HG03108 (cell line): ENCODE data around the gene BDKRB2.

Experiments
- ATAC-seq: cut with Tn5 transposase; IDR thresholded peaks from one replicate; pipeline ENCODE4 v1.9.1; 2021; ENCODE audit warnings: moderate library complexity; ENCODE audit not compliant: unreplicated experiment

The BDKRB2 gene

GRCh38 chr14:96176275-96176674, 28.4 kb upstream of the BDKRB2 start:
- ATAC-seq, result no peak

DNA sequence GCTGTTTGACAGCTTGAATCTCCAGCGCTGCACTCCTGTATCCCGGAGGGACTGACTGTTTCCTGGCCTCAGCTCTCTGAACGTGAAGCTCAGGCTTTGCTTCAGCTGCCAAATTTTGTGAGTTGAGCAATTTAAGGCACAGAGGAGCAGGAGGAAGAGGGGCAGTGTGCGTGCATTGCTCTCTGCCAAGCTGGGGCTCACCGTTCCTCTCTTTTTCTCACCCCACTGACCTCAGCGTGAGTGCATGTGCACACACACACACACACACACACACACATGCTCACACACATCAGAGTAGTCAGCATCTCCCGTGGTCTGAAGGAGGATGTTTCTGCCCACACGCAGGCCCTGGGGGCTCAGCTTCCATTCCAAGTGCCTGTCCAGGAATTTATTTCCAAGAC, 27.8 kb upstream of the BDKRB2 start:
- no peak for ATAC-seq

DNA sequence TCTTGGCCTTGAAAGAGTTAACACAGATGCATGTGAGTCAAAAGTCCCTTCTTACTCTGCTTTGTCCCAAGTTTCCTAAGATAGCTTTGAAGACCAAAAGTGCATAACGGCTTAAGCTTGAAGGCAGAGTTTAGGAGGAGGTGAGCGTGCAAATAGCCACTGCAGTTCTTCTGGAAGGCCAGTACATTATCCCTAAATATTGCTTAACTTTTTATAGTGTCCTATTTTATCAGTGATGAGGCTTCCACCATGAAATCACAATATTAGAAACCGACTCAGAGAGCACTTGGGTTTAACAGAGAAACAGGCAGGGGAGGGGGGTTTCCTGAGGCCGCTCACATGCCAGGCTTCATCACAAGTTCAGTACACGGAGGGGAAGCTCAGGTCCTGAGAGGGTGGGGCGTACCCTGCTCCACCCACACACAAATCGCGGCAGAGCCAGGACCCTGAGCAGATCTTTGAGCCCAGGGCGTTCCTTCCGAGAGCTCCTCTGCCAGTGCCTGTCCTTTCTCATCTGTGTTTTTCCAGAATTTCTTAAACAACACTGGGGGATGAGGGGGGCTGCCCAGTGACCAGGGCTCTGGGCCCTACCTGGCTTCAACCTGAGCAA, 26.8 kb upstream of the BDKRB2 start:
- no peak for ATAC-seq

GRCh38 chr14:96178461-96179321, 25.9 kb upstream of the BDKRB2 start:
- no peak for ATAC-seq

GRCh38 chr14:96180043-96180874, 24.4 kb upstream of the BDKRB2 start:
- no peak for ATAC-seq

DNA sequence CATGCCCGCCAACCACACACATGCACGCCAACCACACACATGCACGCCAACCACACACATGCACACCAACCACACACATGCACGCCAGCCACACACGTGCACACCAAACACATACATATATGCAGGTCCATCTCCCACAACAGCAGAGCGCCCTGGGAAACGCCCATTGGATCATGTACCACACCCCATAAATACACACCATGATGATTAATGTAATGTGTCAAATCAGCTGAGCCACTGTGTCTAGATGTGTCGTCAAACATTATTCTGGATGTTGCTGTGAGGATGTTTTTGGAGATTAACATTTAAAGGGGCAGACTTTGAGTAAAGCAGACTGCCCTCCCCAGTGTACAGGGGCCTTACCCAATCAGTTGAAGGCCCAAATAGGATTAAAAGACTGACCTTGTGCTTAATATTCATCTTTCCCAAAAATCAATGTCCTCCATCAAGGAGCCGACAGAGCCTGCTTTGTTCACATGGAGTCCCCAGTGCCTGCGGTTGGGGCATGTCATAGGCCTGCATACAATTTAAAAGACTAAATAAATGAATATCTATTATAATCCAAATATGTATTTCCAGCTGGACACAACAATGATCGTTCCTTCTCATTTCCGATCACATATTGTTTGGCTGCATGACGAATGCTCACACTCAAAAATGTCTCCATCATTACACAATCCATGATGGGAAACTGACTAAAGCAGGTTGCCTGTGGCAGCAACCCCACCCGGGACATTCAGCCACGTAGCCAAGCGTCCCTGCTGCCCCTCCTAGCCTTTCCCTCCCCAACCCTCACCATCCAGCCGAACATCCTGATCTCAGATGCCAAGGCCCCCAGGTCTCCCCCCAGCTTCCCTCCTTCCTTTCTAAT, 23.2 kb upstream of the BDKRB2 start:
- ATAC-seq, result no peak

DNA sequence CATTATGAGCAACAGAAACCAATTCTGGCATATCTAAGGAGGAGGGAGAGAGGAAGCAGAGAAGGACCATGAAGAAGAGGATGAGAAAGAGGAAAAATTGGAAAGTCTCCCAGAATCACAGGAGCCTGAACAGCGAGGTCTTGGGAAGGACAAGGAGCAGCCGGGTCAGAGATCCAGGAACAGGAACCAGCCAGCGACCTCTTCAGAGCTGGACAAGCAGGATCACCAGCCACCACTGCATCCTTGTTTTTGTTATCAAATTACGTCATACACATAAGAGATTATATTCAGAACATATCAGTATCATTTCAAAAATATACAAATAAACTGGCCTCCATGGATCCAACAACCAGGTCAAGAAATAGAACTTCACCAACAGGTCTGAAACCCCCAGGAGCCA, 22.1 kb upstream of the BDKRB2 start:
- ATAC-seq, result no peak

DNA sequence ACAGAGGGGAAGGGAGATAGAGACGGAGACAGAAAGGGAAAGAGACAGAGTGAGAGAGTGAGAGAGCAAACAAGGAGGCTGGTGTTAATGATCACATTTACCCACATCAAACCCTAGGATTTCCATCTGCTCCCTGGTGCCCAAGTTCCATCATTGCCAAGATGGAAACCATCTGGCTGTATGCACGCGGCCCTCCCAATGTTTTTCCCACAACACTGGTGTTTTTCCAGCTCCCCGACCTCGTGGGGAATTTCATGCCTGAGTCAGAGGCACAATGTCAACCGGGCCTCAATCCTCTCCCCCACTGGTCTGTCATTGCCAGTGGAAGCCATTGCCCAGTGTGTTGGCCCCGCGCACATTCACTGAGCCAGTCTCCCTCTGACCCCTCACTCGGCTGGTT, 19.9 kb upstream of the BDKRB2 start:
- no peak for ATAC-seq

DNA sequence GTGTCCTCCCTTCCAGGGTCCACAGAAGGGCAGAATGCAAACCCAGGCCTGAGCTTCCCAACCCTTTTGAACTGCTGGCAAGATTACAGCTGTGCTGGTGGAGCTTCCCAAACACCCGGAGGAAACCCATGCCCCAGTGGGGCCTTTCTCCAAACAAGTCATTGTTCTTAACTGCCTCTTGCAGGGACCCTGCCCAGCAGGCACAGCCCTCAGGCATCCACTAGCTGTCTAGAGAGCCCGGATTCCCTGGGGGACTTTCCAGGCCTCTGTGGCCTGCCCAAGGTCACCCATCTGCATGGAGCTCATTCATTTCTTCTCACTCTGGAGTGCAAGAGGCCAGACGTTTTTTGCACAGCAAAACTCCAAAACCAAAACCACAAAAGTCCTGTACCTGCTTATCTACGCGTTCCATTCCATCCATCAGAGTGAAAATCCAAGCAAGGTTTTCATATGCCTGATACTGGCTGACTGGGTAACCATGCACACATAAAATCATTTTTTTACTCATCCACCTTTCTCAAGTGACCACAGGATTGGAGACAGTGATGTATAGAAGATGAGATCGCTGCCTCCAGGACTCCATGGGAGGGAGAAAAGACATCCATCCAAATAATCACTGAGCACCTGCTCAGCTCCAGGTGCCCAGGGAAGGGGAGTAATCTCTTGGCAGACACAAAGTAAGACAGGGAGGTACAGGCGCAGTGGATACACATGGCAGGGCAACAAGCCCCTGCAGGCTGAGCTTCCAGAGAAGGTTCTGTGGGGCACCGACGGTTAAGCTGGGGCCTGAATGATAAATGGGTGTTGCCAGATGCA, 17.2 kb upstream of the BDKRB2 start:
- ATAC-seq, result no peak

DNA sequence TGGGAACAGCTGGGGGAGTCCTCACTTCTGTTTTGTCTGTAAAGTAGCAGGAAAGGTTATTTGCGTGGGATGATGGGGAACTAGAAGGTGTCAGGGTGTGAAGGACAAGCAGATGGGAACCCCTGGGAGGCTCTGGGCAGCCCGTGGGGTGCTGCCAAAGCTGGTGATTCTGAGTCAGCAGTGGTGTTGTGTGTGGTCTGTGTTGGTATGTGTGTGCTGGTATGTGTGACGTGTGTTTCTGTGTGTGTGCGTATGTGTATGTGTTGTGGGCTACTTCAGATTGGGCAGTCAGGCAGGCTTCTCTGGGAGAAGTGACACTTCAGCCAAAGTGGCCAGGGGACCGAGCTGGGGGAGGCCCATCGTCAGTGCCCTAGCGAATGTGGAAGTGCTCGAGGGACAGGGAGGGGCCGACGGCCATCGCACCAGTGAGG, 15.3 kb upstream of the BDKRB2 start:
- ATAC-seq, result no peak

- no peak for ATAC-seq
Observed at GRCh38 chr14:96191353-96191752, 13.3 kb upstream of the BDKRB2 start.

DNA sequence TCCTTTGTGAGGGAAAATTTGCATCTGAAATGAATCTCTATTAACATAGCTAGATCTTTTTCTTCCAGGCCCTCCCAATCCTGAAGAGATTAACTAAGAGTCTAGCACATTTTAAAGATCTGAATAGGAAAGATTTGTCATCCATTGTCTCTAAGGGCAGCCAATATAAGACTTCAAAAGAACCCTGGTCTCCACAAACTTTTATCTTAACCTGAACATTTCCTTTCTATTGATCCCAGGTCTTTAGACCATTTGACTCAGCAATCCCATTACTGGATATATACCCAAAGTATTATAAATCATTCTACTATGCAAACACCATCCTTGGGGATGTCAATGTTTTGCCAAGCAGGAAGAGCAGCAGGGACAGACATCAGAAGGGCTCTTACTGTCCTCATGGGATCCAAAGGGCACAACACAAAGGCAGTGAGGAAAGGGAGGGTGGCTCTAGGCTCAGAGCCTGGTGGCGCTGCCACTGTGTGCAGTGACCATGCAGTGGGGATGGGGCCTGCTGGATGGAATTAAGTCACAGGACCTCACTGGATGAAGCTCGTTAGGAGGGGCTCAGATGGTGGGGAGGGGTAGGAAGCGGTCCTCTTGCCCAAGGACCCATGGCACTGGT, 12.7 kb upstream of the BDKRB2 start:
- no peak for ATAC-seq

- no peak for ATAC-seq
Observed at GRCh38 chr14:96192975-96193805, 11.4 kb upstream of the BDKRB2 start.

GRCh38 chr14:96194262-96194656, 10.4 kb upstream of the BDKRB2 start:
- ATAC-seq, result no peak

DNA sequence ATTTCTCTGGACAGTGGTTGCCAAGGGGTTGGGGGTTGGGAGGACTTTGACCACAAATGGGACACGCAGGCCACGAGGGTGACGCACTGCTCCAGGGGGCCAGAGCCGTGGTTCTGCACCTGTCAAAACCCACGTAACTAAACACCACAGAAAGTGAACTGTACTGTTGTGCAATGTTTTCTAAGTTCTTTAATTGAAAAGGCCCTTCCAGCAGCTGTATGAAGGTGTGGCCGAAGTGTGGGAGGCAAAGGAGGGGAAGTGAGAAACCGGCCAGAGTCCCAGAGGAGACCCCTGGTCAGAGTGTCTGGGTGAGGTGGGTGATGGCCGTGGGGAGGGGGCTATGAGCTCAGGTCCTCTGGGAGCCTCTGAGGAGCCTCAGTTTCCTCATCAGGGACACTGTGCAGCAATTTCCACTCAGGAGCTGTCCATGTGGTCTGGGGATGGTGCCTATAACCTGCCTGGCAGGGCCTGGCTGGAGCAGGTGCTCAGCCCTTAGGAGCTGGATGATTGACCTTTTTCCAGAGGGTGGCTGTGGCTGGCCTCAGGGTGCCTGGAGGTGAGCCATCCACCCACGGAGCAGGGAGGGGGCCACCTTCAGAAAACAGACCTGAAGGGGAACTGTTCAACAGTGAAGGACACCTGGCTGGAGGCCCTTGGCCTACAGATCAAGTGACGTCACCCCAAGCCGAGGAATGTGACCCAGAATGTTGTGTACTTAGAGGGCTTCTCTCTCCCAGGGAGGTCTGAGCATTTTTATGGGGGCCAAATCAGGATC, 9.8 kb upstream of the BDKRB2 start:
- ATAC-seq, result no peak

- ATAC-seq, result no peak
Observed at GRCh38 chr14:96195441-96196081, 9.1 kb upstream of the BDKRB2 start.

DNA sequence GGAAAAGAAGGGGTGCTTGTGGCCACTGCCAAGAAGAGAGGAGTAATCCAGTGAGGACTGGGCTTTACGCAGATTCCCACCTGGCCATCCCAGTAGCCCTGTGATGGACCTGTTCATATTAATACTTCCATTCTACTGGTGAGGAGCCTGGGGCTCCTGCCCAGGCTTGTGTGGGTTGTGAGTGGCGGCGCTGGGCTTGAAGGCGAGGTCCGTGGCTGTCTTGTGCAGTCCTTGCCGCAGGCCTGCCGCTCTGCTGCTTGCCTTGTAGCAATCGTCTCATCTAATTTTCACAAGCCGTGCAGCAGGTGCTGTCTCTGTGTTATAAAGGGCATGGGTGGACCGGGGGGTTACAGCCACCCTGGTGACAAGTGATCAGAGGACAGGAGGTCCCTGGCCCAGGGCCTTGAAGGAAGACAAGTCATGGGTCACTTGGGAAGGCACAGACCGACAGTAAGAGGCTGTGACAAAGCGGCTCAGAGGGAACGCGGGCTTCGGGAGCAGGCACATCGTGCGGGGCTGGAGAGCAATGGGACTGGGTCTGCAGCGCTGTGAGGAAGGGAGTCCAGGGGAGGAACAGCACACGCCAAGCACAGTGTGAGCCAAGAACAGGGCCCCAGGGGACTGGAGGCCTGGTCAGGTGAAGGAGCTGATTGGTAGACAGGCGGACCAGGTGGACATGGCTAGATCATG, 7.3 kb upstream of the BDKRB2 start:
- no peak for ATAC-seq
